ENCODE data around the gene MROH2A.

- TF ChIP-seq CTCF (conservative IDR thresholded peaks at IDR 0.05; ENCODE audit: low read length) = no peak
- TF ChIP-seq EZH2phosphoT487 (IDR thresholded peaks at IDR 0.05; ENCODE audit: borderline replicate concordance) = no peak
These were observed 32.9 kb upstream of the MROH2A start for GRCh38 chr2:233745073-233745755.
